Thyroid gland (tissue), 4 donors: ENCODE measurements around the gene HHIPL1.

Experiments
- CTCF ChIP-seq, 6 experiments: fragments of 200-600 bp in 3 of 6; fragments of 450-650 bp in 3 of 6; sonication (generic) in 3 of 6; IDR thresholded peaks; one replicate each; pipeline ENCODE4 v1.5.1; 2016 to 2019; ENCODE audit warnings: antibody characterized with exemption in 6 of 6, mild to moderate bottlenecking in 2 of 6, inconsistent platforms in 1 of 6, moderate library complexity in 1 of 6
- POLR2A ChIP-seq, 2 donors: fragments of 450-650 bp; IDR thresholded peaks; one replicate each; pipeline ENCODE4 v1.6.1; 2017; ENCODE audit warnings: antibody characterized with exemption in 2 of 2, mild to moderate bottlenecking in 2 of 2, moderate library complexity in 1 of 2

- TF ChIP-seq CTCF (IDR thresholded peaks at IDR 0.05) (no peak), POLR2A (IDR thresholded peaks at IDR 0.05) (no peak)
Observed at GRCh38 chr14:99677231-99678140, 32.6 kb downstream of the HHIPL1 start.
